HCEC 1CT (cell line): ENCODE results near the gene SUGP2.

Source experiments
- DNase-seq: peaks from one replicate; pipeline ENCODE4 v3.0.0-alpha.2; 2017

SUGP2 gene

GRCh38 chr19:19033426-19034203 is at the start of gene SUGP2, which contains the start of gene ARMC6:
SUGP2 (minus strand) TSS chr19:19033517; CDS start chr19:19031071, 2,446 bp downstream.
ARMC6 (plus strand) TSS chr19:19033603; CDS start chr19:19034210, 607 bp downstream.
- DNase-seq, result peak; percentile 92

- DNase-seq, result no peak
Measured at GRCh38 chr19:19081642-19082151, 48.4 kb upstream of the SUGP2 start.

GRCh38 chr19:19079571-19079970 is 46.3 kb upstream of the SUGP2 start:
- DNase-seq, result no peak

- no peak for DNase-seq
Measured at GRCh38 chr19:19078801-19079200, 45.5 kb upstream of the SUGP2 start.

- DNase-seq, result no peak
Measured at GRCh38 chr19:19077103-19077502, 43.8 kb upstream of the SUGP2 start.

- DNase-seq, result no peak
Measured at GRCh38 chr19:19076476-19076875, 43.2 kb upstream of the SUGP2 start.

- no peak for DNase-seq
Measured at GRCh38 chr19:19075126-19075525, 41.8 kb upstream of the SUGP2 start.

- DNase-seq, result no peak
Measured at GRCh38 chr19:19074196-19074882, 41.0 kb upstream of the SUGP2 start.

GRCh38 chr19:19071897-19072296 is 38.6 kb upstream of the SUGP2 start:
- no peak for DNase-seq

- DNase-seq, result no peak
Measured at GRCh38 chr19:19068659-19069654, 35.6 kb upstream of the SUGP2 start.

GRCh38 chr19:19067276-19068072 is 34.2 kb upstream of the SUGP2 start:
- DNase-seq, result no peak

GRCh38 chr19:19064811-19065745 is 31.8 kb upstream of the SUGP2 start:
- no peak for DNase-seq

- peak; percentile 20 for DNase-seq
Measured at GRCh38 chr19:19064098-19064722, 30.9 kb upstream of the SUGP2 start.

GRCh38 chr19:19063183-19064097 is 30.1 kb upstream of the SUGP2 start, which contains the start of gene SLC25A42:
SLC25A42 (plus strand) TSS chr19:19063994; CDS start chr19:19096125, 32,131 bp downstream.
- peak; percentile 100 for DNase-seq

- peak; percentile 58 for DNase-seq
Measured at GRCh38 chr19:19062454-19063182, 29.3 kb upstream of the SUGP2 start.

GRCh38 chr19:19061506-19061905 is 28.2 kb upstream of the SUGP2 start:
- no peak for DNase-seq

GRCh38 chr19:19059837-19060611 is 26.7 kb upstream of the SUGP2 start:
- no peak for DNase-seq
